HG03280 (cell line): ENCODE data around the gene PIGV.

Source experiments
- ATAC-seq: cut with Tn5 transposase; IDR thresholded peaks from one replicate; pipeline ENCODE4 v1.9.1; 2021; ENCODE audit warnings: mild to moderate bottlenecking, moderate library complexity; ENCODE audit not compliant: unreplicated experiment

The PIGV gene

DNA sequence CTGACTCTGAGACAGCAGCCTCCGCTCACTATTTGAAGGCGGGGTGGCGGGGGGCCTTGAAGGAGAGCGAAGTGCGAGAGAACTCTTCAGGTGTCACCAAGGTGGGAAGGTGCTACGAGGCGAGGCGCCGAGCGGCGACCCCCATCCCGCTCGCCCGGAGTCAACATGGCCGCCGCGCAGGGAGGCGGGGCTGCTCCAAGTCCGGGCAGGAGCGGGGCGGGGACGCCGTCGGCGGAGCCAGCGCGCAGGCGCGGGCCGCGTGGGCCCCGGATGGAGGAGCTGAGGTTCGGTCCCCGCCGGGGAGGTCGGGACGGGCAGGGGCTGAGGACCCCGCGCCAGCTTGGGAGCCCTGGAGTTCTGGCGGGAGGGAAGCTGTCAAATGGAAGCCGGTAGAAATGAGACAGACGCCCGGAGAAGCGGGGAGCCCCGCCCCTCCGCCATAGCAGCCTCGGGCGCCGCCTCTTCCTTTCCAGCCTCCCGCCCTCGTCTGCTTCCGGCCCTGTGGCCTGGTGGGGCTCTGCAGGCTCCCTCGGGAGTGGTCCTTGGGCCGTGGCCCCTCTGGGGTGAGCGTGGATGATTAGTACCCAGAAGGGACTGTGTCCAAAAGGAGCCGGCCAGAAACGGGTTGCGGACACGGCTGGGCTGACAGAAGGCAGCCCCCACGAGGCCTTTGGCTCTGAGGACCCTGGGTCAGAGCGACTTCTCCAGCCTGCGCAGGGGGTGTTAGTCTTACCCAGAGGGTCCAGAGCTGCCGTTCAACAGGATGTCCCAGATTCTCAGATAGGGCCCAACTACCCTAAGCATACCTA is at the start of gene PIGV:
Gene PIGV (plus strand): TSS at position 245 of the 809 bp plus-strand sequence. CDS start 2,866 bp downstream, outside the sequence.
- peak; percentile 67 for ATAC-seq

DNA sequence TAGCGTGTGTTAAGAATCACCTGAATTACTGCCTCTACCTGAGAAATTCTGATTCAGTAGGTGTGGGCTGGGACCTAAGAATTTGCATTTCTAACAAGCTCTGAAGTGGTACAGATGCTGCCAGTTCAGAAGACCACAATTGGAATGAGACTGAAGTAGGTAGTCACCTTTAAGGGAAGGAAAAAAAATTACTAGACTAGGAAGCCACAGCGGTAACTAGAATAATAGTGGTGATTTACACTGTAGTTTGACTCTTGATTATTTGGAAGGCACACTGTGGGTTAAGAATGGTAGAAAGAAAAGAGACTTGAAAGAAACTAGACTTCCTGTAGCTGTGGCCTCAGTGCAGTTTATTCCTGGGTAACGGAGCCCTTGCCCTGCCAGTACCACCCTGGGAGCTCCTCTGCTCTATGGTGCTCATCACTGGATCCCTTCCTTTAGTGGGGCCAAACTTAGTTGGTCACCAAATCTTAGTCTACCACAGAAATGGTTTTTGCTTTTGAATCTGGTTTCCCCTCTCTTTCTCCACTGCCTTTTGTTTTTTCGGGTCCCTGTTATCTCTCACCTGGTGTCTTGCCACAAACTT is 48.3 kb upstream of the PIGV start:
- ATAC-seq: no peak

DNA sequence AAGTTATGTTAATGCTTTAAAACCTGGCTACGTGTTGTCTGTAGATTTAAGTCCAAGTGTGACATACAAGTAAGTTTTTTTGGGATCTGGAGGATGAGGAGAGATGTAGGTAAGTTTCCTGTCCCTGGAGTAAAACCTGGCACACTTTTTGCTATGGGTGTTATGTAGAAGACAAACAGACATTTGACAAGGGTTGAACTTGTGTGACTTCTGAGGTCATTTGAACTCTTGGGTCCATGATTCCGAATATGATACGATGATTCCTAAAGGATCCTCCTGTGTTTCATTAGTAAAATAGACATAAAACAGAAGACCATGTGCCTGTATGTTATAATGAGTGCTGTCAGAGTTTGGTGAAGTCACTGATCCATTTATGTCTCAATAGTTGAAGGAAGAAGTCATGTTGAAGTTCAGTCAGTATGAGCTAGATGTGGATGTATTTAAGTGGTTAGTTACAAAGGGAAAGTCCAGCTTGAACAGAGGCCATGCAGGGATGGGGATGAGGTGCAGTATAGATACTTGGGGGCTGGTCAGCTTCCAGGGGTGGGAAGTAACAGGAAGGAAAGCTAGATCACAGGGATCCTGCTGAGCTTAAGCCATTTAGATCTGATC is 47.6 kb upstream of the PIGV start:
- no peak for ATAC-seq

DNA sequence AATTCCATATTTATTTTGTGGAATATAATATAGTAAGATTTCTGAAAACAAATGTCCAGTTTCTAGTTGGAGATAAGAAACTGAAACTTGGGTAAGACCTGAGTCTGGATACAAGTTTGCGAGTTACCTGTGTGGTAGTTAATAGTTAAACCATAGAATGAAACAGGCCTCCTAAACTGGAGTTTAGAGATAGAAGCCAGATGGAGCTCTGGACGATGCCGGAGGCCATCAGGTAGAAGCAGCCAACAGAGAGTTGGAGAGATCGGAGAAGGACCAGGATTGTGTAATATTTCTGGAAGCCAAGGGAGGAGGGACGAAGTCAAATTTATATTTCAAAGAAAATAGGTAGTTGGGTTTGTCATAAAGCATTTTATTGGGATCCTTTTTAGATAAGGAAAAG is 46.8 kb upstream of the PIGV start:
- ATAC-seq: no peak

DNA sequence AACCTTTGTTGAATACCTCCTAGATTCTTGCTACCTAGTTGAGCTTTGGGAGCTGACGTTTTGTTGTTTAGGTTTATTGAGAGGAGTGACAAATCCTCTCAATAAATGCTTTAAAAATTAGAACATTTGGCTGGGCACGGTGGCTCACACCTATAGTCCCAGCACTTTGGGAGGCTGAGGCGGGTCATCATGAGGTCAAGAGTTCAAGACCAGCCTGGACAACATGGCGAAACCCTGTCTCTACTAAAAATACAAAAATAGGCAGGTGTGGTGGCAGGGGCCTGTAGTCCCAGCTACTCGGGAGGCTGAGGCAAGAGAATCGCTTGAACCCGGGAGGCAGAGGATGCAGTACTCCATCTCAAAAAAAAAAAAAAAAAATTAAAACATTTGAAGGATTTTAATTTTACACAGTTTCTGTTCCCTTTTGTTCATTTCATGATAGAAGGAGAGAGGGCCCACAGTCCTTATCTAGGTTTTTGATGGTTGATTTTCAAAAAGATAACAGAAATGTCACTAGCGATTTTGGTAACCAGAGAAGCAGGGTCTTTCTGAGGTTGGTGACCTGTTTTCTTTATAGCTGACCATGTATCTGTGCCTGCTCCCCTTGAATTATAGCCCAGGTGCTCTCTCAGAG is 44.2 kb upstream of the PIGV start:
- no peak for ATAC-seq

DNA sequence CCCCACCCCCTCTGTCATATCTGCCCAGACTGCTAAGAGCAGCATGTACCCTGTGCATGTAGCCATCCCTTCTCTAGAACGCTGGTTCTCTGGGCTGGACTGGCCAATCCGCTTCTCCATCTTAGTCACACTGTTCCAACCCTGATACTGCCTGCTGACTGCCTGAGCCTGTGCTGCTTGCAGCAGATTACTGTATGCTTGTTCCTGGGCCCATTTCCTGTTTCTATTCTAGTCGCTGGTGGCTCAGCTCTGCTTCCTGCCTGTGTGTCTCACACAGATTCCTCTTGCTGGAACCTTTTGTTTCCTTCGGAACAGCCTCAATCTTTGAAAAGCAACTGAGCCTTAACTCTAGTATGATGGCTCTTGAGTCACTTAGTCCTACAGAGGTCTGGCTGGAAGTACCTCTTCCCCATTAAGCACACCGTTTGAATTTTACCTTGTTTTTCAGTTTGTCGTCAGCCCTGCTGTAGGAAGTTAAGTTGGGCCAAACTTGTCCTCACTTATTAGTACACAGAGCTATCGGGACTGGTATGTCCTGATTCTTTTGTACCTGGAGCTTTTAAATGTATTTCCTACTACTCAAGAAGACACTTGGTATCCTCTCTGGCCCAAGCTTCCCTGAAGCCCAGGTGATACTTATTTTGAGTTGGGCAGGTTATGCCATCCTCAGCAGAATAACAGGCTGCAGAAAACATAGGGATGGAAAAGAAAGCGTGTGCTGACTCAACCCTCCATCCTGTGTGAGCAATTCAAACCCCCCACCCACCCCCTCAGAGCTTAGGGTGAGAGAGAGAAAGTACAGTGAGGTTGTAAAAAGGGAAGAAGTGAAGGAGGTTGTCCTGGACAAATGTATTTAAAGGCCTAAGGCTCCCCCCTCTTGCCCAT is 43.4 kb upstream of the PIGV start:
- peak; percentile 91 for ATAC-seq

DNA sequence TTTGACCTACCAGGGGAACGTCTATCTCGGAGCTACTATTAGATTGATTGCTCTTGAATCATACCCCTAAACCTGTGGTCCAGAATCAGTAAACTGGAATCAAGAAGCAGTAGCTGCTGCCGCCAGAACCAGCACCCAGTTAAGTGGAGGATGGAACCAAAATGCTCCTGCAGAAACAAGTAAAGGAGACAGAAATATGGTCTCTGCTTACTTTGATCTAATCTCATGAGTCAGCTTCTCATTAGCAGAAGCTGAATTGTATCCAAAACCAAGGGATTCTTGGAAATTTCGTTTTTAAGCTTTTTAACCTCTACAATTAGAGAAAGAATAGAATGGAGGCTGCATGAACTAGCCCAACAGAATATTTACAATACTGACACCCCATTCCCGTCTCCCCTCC is 42.6 kb upstream of the PIGV start:
- no peak for ATAC-seq

DNA sequence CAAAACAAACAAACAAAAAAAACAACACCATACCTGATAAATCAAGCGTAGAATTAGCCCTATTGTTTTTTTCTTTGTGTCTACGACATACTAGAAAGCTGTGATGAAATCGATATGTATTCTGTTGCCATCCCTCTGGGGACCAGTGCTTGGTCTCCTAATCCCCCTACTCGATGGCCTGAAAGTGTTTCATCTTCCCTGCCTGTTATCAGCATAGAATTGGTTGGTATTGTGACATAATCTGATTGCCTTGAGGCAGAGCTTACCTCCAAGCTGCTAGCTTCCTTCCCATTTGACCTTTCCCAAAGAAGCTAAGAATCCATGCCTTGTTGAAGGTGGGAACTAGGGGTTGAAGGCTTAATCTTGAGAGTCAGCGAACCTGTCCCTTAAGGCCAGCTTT is 40.7 kb upstream of the PIGV start:
- ATAC-seq: no peak

DNA sequence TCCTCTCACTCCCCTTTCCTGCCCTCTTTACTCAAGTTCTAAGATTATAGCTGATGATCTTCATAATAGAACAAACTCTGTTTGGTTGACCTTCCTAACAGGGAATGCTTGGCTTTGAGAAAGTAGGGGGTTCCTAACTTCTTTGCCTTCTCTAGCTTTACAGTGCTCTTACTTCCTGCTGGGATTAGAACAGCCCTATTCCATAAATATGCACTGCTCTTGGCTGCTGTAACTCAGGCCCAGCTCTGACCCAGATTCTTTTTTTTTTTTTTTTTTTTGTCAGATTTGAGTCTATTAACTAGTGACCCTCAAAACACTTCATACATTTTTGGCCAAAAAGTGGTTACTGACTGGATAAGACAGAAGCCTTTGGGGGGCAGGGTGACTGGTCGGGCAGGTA is 39.4 kb upstream of the PIGV start:
- no peak for ATAC-seq

DNA sequence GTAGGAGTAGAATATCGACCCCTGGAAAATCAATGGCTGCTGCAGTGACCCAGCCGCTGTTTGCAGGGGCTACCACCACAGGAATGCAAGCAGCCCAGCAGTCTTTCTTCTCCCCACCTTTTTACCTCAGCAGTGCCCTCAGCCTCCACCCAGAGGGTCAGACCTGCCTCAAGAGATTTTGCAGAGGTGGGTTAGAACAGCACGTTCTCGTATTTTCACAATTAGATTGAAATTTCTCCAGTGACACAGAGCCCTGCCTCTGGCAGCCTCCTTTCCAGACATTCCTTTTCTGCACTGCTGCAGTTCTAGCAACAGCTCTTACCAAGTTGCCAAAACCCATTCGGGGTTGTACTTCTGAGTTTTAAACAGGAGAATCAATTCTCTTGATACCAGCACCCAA is 38.3 kb upstream of the PIGV start:
- ATAC-seq: no peak

DNA sequence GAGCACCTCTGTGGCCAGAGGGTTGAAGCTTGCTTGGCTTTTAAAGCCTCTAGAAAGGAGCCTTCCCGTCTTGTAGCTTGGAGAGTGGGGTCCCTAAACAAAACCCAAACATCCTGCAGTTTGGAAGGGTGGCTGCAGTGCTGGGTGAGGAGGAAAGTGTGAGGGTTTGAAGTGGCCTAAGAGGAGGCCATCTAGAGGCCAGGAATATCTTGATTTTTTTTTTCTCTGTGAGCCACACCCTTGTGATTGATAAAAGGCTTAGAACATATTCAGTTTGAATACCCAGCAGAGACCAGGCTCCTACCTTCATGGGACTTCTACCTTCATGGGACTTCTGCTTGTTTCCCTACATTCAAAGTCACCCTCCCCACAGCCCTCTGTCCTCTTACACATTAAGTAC is 37.3 kb upstream of the PIGV start:
- ATAC-seq: no peak

DNA sequence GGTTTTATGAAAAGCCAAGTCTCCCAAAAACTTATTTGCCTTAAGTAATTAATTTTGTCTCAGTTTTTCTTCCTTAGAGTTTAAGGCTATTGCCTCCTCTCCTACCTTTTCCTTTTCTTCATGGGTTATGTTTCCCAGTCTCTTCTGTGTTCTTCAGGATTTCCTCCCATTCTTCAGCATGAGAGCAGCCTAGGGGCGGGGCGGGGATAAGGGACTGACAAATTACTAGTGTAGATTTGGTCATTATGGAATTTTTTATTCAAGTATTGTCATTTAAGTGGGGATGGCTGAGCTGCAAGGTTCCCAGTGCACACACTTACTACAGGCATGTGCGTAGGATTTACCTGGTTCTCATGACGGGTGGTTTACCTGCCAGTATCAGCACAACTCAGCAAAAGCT is 35.2 kb upstream of the PIGV start:
- no peak for ATAC-seq

DNA sequence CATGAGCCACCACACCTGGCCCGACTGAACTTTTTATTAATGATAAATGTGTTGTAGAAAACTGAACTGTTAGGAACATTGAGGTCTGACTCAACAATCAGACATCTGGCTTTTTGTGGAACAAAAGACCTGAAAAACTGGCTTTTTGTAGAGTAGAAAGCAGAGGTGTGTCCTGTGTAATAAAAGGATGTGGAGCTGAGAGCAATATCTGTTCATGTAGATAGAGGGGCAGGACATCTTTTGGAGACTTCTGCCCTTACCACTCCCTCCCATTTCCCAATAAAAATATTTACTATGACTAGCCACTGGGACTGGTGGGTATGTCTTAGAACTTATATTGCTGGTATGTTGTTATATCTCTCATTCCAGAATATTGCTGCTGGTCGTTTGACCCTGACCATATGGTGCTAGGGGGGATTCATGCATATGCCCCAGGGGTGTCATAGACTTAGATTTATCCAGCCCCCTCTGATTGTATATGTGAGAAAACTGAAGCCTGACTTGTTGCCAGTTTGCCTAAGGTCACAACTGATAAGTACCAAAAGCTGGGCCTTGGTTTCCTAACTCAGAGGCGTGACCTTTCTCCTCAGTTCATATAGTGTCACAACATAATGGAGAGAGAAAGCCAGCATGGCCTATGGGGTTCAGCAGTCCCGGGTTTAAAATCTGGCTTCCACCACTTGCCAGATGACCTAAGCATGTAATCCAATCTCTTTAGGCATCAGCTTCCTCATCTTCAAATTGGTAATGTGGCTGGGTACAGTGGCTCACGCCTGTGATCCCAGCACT is 33.5 kb upstream of the PIGV start:
- ATAC-seq: no peak

DNA sequence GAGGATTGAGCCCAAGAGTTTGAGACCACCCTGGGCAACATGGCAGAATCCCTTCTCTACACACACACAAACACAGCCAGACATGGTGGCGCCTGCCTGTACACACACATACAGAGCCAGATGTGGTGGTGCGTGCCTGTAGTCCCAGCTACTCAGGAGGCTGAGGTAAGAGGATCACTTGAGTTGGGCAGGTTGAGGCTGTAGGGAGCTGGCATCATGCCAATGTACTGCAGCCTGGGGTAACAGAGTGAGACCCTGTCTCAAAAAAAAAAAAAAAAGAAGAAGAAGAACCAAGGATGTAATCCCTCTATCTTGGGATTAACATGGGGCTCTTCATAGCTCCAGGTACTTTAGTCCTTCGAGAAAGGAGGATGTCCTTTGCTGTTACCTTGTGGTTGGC is 29.4 kb upstream of the PIGV start:
- no peak for ATAC-seq

DNA sequence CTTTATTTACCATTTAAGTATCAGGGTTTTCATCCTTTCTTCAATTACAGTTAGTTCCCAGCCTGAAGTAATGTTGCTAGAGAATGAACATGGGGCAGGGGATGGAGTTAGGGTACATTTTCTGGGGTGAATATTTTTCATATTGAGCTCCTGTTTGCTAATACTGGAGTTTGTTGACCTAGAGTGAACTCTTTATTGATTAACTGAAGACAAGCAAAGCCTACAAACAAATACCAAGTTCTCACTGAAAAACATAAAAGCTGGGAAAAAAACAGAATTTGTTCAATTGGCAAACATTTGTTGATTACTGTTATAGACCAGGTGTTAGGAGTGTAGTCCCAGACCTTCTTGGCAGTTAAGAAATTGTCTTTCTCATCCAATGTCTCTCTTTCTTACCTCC is 28.2 kb upstream of the PIGV start:
- no peak for ATAC-seq

DNA sequence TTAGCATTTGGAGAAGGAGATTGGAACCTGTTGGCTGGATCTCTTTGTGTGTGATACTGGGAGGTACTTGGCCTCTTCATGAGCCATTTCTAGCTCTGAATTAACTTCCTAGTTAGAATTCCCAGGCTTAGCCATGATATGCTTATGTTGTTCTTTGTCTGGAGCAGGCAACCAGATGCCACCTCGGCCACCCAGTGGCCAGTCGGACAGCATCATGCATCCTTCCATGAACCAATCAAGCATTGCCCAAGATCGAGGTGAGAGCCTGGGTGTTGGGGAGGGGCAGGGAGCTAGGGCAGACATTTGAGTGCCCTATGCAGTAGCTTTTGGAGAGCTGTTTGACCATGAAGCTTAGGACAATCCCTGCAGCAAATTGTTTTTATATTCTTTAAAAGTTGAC is 26.5 kb upstream of the PIGV start:
- ATAC-seq: no peak

DNA sequence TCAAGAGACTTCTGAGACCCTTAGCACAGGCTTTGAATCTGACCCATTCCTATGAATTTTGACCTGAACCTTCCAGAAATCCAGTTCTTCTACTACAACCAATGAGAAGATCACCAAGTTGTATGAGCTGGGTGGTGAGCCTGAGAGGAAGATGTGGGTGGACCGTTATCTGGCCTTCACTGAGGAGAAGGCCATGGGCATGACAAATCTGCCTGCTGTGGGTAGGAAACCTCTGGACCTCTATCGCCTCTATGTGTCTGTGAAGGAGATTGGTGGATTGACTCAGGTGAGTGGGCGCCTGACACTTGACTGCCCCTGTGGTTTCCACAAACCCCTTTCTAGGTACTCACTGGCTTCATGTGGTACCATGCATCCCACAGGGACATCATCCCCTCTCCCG is 20.0 kb upstream of the PIGV start:
- ATAC-seq: no peak

DNA sequence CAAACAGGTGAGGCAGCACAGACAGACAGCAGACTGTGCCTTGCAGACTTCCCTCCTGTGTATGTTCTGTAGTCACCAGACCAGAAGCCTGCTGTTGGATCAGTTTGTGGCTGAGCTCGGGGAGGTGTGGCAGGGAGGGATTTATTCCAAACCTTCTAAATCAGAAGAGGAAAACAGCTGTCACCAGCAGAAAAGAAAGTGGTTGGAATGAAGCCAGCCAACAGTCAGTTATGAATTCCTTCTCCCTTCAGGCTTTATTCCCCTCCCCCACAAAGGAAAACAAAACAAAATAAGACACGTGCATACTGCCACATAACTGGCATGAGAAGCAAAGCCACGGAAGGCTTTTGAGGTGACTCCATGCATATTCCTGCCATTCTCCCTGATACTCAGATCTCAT is 19.0 kb upstream of the PIGV start:
- no peak for ATAC-seq

DNA sequence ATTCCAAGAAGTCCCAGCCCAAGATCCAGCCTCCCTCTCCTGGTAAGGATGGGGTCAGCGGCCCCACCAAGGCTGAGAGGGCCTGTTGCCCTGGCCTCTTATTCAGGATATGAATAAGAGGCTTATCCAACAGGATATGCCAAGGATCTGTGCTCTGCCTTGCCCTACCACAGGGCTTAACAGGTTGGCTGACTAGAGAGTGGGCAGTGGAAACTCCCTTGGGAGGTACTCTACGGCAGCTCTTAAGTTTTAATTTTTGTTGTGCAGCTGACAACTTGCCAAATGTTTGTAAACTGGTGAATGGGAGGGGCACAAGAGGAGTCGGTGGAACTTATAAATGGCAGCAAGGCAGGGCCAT is 16.5 kb upstream of the PIGV start:
- ATAC-seq: no peak

DNA sequence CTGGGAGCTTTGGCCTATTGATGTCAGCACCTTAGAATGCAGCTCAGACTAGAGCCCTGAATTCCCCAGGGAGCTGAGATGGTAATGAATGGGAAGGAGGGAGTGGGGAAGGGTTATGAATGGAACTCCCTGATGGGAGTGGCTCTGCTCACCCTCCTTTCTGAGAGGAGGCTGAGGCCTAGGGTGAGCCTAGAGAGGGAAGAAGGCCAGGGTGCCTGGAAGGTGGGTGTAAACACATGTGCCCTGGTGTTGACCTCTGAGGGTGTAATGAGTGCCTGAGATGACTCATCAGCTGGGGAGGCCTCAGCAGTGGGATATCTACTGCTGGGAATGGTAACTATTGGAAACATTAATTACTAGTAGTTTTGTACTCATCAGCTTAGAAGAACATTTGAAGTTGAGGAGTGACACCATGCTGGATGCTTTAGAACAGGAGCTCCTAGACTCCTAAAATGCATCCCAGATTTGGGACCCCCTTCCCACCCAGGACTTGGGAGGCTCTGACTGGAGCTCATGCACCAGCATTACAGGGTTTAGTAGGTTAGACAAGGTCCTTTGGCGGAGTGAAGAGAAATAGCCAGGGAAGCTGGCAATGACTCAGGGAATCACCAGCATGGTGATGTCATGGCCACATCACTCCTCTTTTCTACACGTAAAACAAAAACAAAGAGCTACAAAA is 16.0 kb upstream of the PIGV start:
- ATAC-seq: no peak
